ENCODE data around the gene PAIP2. TPM values are rescaled to one million over a fixed set of nuclear protein-coding genes. Genes with fewer than 3 reads are reported as not detected.

PAIP2 gene
- total RNA-seq, 1 donor from 2014 or later: 71.5 TPM

DNA sequence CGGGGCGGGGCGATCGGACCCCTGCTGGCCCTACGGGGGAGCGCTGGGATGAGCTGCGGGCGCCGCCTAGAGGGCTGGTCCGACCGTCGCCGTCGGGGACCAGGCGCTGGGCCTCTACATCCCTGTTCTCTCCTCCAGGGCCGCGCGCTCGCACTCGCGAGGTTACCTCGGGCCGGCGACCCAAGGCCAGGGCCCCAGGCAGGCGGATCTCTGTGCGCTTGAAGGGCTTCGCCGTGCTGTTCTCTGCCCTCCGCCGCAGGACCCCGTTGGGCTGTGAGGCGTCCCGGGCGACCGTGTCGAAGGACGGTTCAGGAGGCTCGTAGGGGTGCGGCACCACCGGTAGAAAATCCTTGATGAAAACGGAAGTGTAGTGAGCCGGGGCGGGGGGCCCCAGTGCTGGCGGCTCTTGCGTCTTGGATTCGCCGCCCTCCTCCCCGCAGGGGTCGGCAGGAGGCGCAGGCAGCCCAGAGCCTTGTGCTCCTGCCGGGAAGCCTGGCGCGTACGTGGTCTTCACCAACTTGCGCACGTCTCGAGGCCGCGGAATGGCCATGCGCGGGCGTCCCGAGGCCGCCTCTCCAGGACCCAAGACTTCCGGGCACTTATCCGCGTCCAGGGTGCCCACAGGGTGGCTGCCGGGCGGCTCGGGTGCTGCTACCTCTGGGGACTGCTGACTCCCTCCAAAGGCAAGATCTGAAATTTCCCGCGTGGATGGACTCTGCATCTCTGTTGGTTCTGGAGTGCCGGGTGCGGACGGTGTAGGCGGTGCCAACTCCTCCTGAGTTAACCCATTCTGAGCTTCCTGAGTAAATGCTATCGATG lies 51.2 kb downstream of the PAIP2 start:
- H3K27me3 Mint-ChIP-seq (ENCODE audit: unreplicated experiment): peaks cover 16% of the 10 kb centered on the region
- no peaks in the 10 kb centered on the region for H3K9me3 Mint-ChIP-seq (ENCODE audit: unreplicated experiment)
- H3K27ac Mint-ChIP-seq (ENCODE audit: unreplicated experiment): no peak overlapping the region
- DNase-seq (ENCODE audit: low spot score): peak; percentile 85
- H3K4me1 Mint-ChIP-seq (ENCODE audit: unreplicated experiment): peaks cover 41% of the 10 kb centered on the region
- TF ChIP-seq, protein P1, sequence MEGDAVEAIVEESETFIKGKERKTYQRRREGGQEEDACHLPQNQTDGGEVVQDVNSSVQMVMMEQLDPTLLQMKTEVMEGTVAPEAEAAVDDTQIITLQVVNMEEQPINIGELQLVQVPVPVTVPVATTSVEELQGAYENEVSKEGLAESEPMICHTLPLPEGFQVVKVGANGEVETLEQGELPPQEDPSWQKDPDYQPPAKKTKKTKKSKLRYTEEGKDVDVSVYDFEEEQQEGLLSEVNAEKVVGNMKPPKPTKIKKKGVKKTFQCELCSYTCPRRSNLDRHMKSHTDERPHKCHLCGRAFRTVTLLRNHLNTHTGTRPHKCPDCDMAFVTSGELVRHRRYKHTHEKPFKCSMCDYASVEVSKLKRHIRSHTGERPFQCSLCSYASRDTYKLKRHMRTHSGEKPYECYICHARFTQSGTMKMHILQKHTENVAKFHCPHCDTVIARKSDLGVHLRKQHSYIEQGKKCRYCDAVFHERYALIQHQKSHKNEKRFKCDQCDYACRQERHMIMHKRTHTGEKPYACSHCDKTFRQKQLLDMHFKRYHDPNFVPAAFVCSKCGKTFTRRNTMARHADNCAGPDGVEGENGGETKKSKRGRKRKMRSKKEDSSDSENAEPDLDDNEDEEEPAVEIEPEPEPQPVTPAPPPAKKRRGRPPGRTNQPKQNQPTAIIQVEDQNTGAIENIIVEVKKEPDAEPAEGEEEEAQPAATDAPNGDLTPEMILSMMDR (IDR thresholded peaks at IDR 0.05; ENCODE audit: unreplicated experiment): peak; percentile 29
- peak overlapping the region; percentile 74 for H3K4me3 Mint-ChIP-seq (ENCODE audit: unreplicated experiment)
- H3K36me3 Mint-ChIP-seq (ENCODE audit: low read depth, unreplicated experiment): peaks cover 3% of the 10 kb centered on the region

GRCh38 chr5:139393497-139394122 lies 52.0 kb downstream of the PAIP2 start:
- peaks cover 35% of the 10 kb centered on the region for H3K4me1 Mint-ChIP-seq (ENCODE audit: unreplicated experiment)
- H3K9me3 Mint-ChIP-seq (ENCODE audit: unreplicated experiment): no peaks in the 10 kb centered on the region
- TF ChIP-seq, protein P1 (IDR thresholded peaks at IDR 0.05; ENCODE audit: unreplicated experiment): no peak
- no peak overlapping the region for H3K27ac Mint-ChIP-seq (ENCODE audit: unreplicated experiment)
- H3K36me3 Mint-ChIP-seq (ENCODE audit: low read depth, unreplicated experiment): peaks cover 3% of the 10 kb centered on the region
- peak overlapping the region; percentile 74 for H3K4me3 Mint-ChIP-seq (ENCODE audit: unreplicated experiment)
- DNase-seq (ENCODE audit: low spot score): no peak
- peaks cover 16% of the 10 kb centered on the region for H3K27me3 Mint-ChIP-seq (ENCODE audit: unreplicated experiment)

- no peak overlapping the region for H3K4me3 Mint-ChIP-seq (ENCODE audit: unreplicated experiment)
- no peaks in the 10 kb centered on the region for H3K9me3 Mint-ChIP-seq (ENCODE audit: unreplicated experiment)
- TF ChIP-seq, protein P1 (IDR thresholded peaks at IDR 0.05; ENCODE audit: unreplicated experiment): peak; percentile 65
- H3K4me1 Mint-ChIP-seq (ENCODE audit: unreplicated experiment): peaks cover 35% of the 10 kb centered on the region
- H3K27ac Mint-ChIP-seq (ENCODE audit: unreplicated experiment): no peak overlapping the region
- peak; percentile 77 for DNase-seq (ENCODE audit: low spot score)
- H3K36me3 Mint-ChIP-seq (ENCODE audit: low read depth, unreplicated experiment): peaks cover 5% of the 10 kb centered on the region
- peaks cover 16% of the 10 kb centered on the region for H3K27me3 Mint-ChIP-seq (ENCODE audit: unreplicated experiment)
Observed at GRCh38 chr5:139394123-139394653, 52.5 kb downstream of the PAIP2 start.

DNA sequence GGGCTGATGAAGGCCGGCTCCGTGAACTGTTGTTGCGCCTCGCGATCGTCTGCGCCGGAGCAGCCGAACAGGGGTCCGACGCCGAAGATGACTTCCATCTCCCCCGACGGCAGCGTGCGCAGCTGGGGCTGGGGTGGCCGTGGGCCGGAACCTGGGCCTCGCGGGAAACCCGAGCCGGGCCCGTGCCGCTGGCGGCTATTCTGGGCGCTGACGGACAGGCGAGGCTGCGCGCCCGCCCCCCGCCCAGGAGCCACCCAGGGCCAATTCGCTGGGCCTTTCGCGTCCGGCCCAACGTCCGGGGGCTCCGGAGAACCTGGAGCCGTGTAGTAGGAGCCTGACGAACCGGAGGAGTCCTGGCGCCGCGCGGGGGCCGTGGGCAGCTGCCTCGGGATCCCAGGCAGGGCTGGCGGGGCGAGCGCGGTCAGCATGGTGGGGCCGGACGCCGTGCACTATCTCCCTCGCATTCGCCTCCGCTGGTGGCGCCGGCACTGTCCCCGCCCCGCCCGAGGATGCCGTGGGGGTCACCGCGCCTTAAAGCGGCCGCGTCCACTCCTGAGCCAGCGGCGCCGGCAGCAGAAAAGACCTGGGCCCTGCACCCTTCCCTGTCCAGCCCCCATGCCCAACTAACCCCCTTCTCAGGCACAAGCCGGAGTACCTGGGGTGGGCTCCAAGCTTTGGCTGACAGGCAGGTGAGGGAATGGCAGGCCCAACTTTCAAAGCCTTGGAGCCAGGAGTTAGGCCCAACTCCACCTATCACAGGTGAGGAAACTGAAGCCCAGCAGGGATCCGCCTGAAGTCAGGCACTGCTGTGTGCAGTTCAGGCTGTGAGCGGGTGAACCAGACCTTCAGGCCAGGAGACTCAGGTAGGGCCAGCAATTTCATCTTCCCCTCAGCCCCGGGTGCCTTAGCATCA lies 53.3 kb downstream of the PAIP2 start, which contains the start of gene PROB1:
PROB1 (minus strand) TSS at position 451 of the 913 bp plus-strand sequence; CDS start at position 428, 23 bp downstream.
- peak within 1 kb of the TSS; percentile 87 for H3K4me3 Mint-ChIP-seq (ENCODE audit: unreplicated experiment)
- H3K27me3 Mint-ChIP-seq (ENCODE audit: unreplicated experiment): peaks cover 15% of the 10 kb centered on the region
- H3K9me3 Mint-ChIP-seq (ENCODE audit: unreplicated experiment): no peaks in the 10 kb centered on the region
- H3K4me1 Mint-ChIP-seq (ENCODE audit: unreplicated experiment): peaks cover 35% of the 10 kb centered on the region
- peaks cover 9% of the 10 kb centered on the region for H3K36me3 Mint-ChIP-seq (ENCODE audit: low read depth, unreplicated experiment)
- DNase-seq (ENCODE audit: low spot score): peak; percentile 39
- TF ChIP-seq, protein P1 (IDR thresholded peaks at IDR 0.05; ENCODE audit: unreplicated experiment): no peak
- H3K27ac Mint-ChIP-seq (ENCODE audit: unreplicated experiment): no peak within 1 kb of the TSS

All from endothelial cell (in vitro differentiated cells).